B cell (primary cell): ENCODE measurements around the gene SSBP3. TPM values are rescaled to one million over a fixed set of nuclear protein-coding genes. Genes with fewer than 3 reads are reported as not detected.

ENCODE experiments used
- ATAC-seq: fragments of 200-7000 bp; cut with Tn5 transposase; one replicate; pipeline ENCODE4 v1.10.0; 2021; ENCODE audit warnings: low read depth, mild to moderate bottlenecking, moderate number of reproducible peaks, moderate library complexity
- CTCF ChIA-PET: fragments of 350-600 bp; sonication (Branson Sonifier 250); formaldehyde crosslinking; loops from one replicate; lab custom pipeline; 2021; ENCODE audit warnings: antibody characterized with exemption, inconsistent platforms; lab: Charles Lee
- POLR2A ChIA-PET: fragments of 350-600 bp; sonication (Branson Sonifier 250); formaldehyde crosslinking; loops from one replicate; lab custom pipeline; 2021; ENCODE audit warnings: antibody characterized with exemption; lab: Charles Lee
- DNase-seq: peaks from one replicate; pipeline ENCODE4 v3.0.0; 2013
- H2AFZ ChIP-seq: 2 replicates; pipeline ENCODE4 v1.6.1; 2012; ENCODE audit warnings: mild to moderate bottlenecking, low read depth, low read length; ENCODE audit not compliant: insufficient read depth, poor library complexity, severe bottlenecking
- H3K27ac ChIP-seq, 2 donors: 1 replicate in 1 of 2; 2 replicates in 1 of 2; pipeline ENCODE4 v1.5.1; 2012 to 2013; ENCODE audit warnings: low read length in 2 of 2, mild to moderate bottlenecking in 2 of 2, moderate library complexity in 1 of 2
- H3K27me3 ChIP-seq, 4 experiments: fragments of 200-600 bp in 1 of 4; sonication (generic) in 1 of 4; replicated peaks in 1 of 4; 1 replicate in 2 of 4; 2 replicates in 2 of 4; pipeline versions ENCODE4 v1.6.1 to v1.7.0; 2013 to 2016; ENCODE audit warnings: low read length in 3 of 4, mild to moderate bottlenecking in 2 of 4, mixed read lengths in 1 of 4, moderate library complexity in 1 of 4; ENCODE audit not compliant: insufficient read depth in 4 of 4, control insufficient read depth in 3 of 4; ENCODE audit errors: control extremely low read depth in 1 of 4
- H3K36me3 ChIP-seq, 2 experiments: replicated peaks in 1 of 2; 1 replicate in 1 of 2; 2 replicates in 1 of 2; pipeline versions ENCODE4 v1.6.1 to v1.7.1; 2013; ENCODE audit warnings: low read length in 1 of 2; ENCODE audit not compliant: insufficient read depth in 2 of 2, control insufficient read depth in 1 of 2; ENCODE audit errors: control extremely low read depth in 1 of 2, extremely low read depth in 1 of 2
- H3K4me1 ChIP-seq, 2 donors: fragments of 200-600 bp in 1 of 2; sonication (generic) in 1 of 2; 1 replicate in 1 of 2; 2 replicates in 1 of 2; pipeline versions ENCODE4 v1.5.1 to v1.6.1; 2013 to 2017; ENCODE audit warnings: low read length in 2 of 2; ENCODE audit not compliant: control insufficient read depth in 2 of 2, insufficient read depth in 2 of 2
- H3K4me2 ChIP-seq: replicated peaks from 2 replicates; pipeline ENCODE3; 2012; ENCODE audit warnings: mild to moderate bottlenecking, low read depth, low read length; ENCODE audit not compliant: poor library complexity, severe bottlenecking
- H3K4me3 ChIP-seq, 5 experiments: fragments of 200-600 bp in 1 of 5; sonication (generic) in 1 of 5; 1 replicate in 3 of 5; 2 replicates in 2 of 5; pipeline versions ENCODE4 v1.5.1 to v1.7.0; 2011 to 2016; ENCODE audit warnings: low read length in 4 of 5, mild to moderate bottlenecking in 4 of 5, low read depth in 2 of 5, control low read depth in 1 of 5, moderate library complexity in 1 of 5; ENCODE audit not compliant: insufficient read depth in 1 of 5; ENCODE audit errors: control extremely low read depth in 1 of 5, extremely low read depth in 1 of 5
- H3K79me2 ChIP-seq: fragments of 200-600 bp; sonication (generic); one replicate; pipeline ENCODE4 v1.6.0; 2016; ENCODE audit warnings: low read length; ENCODE audit not compliant: control insufficient read depth, insufficient read depth
- H3K9ac ChIP-seq: fragments of 200-600 bp; sonication (generic); 2 replicates; pipeline ENCODE4 v1.6.1; 2017; ENCODE audit warnings: mild to moderate bottlenecking, low read length, moderate library complexity
- H3K9me3 ChIP-seq, 3 donors: one replicate each; pipeline versions ENCODE4 v1.6.1 to v1.7.1; 2013; ENCODE audit warnings: low read length in 2 of 3; ENCODE audit not compliant: control insufficient read depth in 2 of 3, insufficient read depth in 1 of 3; ENCODE audit errors: control extremely low read depth in 1 of 3
- H4K20me1 ChIP-seq: 2 replicates; pipeline ENCODE4 v1.6.0; 2012; ENCODE audit warnings: mild to moderate bottlenecking, low read length; ENCODE audit not compliant: insufficient read depth, control insufficient read depth, poor library complexity, severe bottlenecking
- H3K27ac Mint-ChIP-seq: one replicate; pipeline ENCODE4 v1.8.0; 2021; ENCODE audit warnings: mixed read lengths
- H3K27me3 Mint-ChIP-seq: one replicate; pipeline ENCODE4 v1.8.0; 2021; ENCODE audit warnings: mixed read lengths
- H3K4me1 Mint-ChIP-seq: one replicate; pipeline ENCODE4 v1.8.0; 2021; ENCODE audit warnings: mixed read lengths
- H3K4me3 Mint-ChIP-seq: one replicate; pipeline ENCODE4 v1.8.0; 2021; ENCODE audit warnings: mixed read lengths
- H3K9me3 Mint-ChIP-seq: one replicate; pipeline ENCODE4 v1.8.0; 2022; ENCODE audit warnings: mixed read lengths; ENCODE audit not compliant: insufficient read depth
- EZH2 ChIP-seq: IDR thresholded peaks from 2 replicates; pipeline ENCODE4 v1.6.1; 2012; ENCODE audit warnings: borderline replicate concordance, low read depth, mild to moderate bottlenecking, moderate library complexity, low read length; ENCODE audit not compliant: insufficient read depth, poor library complexity, severe bottlenecking
- WGBS: methylation state at CpG from one replicate; pipeline ENCODE4 v1.1.5; 2013; ENCODE audit warnings: missing lambda C conversion rate; ENCODE audit not compliant: insufficient coverage; 5-methylcytosine and 5-hydroxymethylcytosine counted together
- intact Hi-C: fragments of 100-400 bp; cut with micrococcal nuclease; formaldehyde crosslinking; loops from one replicate; pipeline ENCODE4 v1.10.0; 2022
- polyA plus RNA-seq: library from polyadenylated mRNA; depleted of rRNA; stranded (reverse); fragments of >200 nt; gene quantifications from 2 replicates; pipeline ENCODE4 v1.2.3, GENCODE V29; 2012
- total RNA-seq, 2 donors: library from RNA; stranded (reverse); fragments of 120-200 nt in 1 of 2; gene quantifications; 1 replicate in 1 of 2; 2 replicates in 1 of 2; pipeline versions ENCODE4 v1.2.3 to v1.2.4, GENCODE V29; 2013 to 2022
- TF ChIP-seq, protein P1 (sequence below): fragments of 200-600 bp; IDR thresholded peaks from one replicate; pipeline ENCODE4 v1.8.0; 2022; ENCODE audit warnings: antibody characterized with exemption, mild to moderate bottlenecking

Gene SSBP3
- total and polyA plus RNA-seq, 2 donors (not counting 1 experiment from before 2014, with no cell fraction given) = 16.9 to 30.7 TPM

DNA sequence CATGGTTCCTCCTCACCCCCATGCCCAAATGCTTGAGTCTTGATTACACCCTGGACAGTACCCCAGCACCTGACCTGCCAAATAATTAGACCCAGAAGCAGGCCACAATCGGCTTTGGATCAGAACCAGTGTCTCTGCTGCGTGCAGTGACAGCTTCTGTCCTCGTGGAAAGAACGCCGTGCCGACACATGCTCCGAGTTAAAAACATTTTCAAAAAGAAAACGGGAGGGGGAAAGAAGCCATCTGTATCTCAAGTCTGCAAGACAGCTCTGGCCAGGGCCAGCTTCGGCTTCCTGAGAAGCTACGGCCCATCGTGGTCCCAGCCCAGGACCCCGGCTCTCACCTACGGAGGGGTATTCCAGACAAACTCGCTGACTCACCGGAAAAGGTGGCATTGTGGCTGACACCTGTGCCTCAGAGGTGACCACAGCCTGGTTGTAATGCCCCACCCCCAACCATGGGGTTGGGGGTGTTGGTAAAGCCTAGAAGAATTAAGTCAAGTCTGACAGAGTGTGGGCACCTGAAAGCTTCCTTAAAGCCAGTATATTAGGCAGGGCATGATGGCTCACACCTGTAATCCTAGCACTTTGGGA is 25.8 kb downstream of the SSBP3 start:
- CTCF ChIA-PET = interaction anchor here (0.5 kb wide), 1 partner anchor 27 kb away, joined by 3 read pairs; no protein-coding TSS in a partner anchor
- Mint-ChIP-seq H3K9me3 (no peaks in the 10 kb centered on the region), H3K4me3 (no peak overlapping the region), H3K27ac (no peak overlapping the region), H3K27me3 (no peaks in the 10 kb centered on the region), H3K4me1 (peaks cover 33% of the 10 kb centered on the region)
- no peaks in the 10 kb centered on the region for H4K20me1 ChIP-seq
- TF ChIP-seq EZH2 = no peak
- TF ChIP-seq, protein P1, sequence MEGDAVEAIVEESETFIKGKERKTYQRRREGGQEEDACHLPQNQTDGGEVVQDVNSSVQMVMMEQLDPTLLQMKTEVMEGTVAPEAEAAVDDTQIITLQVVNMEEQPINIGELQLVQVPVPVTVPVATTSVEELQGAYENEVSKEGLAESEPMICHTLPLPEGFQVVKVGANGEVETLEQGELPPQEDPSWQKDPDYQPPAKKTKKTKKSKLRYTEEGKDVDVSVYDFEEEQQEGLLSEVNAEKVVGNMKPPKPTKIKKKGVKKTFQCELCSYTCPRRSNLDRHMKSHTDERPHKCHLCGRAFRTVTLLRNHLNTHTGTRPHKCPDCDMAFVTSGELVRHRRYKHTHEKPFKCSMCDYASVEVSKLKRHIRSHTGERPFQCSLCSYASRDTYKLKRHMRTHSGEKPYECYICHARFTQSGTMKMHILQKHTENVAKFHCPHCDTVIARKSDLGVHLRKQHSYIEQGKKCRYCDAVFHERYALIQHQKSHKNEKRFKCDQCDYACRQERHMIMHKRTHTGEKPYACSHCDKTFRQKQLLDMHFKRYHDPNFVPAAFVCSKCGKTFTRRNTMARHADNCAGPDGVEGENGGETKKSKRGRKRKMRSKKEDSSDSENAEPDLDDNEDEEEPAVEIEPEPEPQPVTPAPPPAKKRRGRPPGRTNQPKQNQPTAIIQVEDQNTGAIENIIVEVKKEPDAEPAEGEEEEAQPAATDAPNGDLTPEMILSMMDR = no peak
- WGBS = 85% methylated on average over 15 of the region's 15 CpGs
- no peaks in the 10 kb centered on the region for H3K27me3 ChIP-seq
- intact Hi-C loops = no loop called here
- DNase-seq (no peak), ATAC-seq (no peak)
- POLR2A ChIA-PET = no interaction called here
- H3K9me3 ChIP-seq = no peaks in the 10 kb centered on the region
- no peaks in the 10 kb centered on the region for H3K36me3 ChIP-seq
- no peak overlapping the region for H2AFZ ChIP-seq
- no peak overlapping the region for H3K27ac ChIP-seq
- H3K79me2 ChIP-seq = peaks cover 30% of the 10 kb centered on the region
- H3K4me1 ChIP-seq = peaks cover 0 to 34% of the 10 kb centered on the region in 2 donors
- H3K4me2 ChIP-seq = no peak overlapping the region
- no peak overlapping the region for H3K9ac ChIP-seq
- no peak overlapping the region for H3K4me3 ChIP-seq

DNA sequence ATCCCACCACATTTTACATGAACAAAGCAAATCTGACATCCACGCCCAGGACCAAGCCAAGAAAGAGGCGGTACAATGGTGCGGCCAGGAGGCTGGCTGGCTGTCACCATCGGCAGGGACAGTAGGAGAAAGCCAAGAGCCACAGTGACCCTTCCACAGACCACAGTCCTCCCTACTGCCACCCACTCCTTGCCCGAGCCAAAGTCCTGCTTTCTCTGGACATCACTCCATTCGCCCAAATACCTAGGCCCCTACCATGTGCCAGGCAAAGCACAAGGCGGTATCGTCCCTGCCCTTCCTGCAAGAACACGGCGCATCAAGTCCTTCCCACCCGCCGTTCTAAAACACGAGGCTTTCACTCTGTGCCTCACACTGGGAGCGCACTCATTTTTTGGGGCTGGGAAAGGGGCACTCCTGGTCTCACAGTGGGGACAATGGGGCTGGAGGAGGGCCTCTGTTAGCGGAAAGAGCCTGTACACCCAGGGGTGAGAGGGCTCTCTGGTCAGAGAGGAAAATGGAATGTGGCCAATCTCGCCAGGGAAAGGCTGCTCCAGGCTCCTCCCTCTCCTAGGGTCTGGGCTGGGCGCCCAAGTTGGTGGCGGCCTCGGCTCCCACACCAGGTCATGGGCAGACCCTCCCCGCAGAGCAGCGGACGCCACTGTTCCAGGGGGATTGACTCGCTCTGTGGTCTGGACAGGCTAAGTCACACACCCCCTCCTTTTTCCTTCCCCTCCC is 26.5 kb downstream of the SSBP3 start:
- H3K4me1 Mint-ChIP-seq = peaks cover 39% of the 10 kb centered on the region
- H3K9me3 Mint-ChIP-seq = no peaks in the 10 kb centered on the region
- no peak overlapping the region for H3K4me3 Mint-ChIP-seq
- intact Hi-C loops = loop anchor here (10.0 kb wide), 1 partner anchor 65 kb away; no protein-coding TSS in a partner anchor
- TF ChIP-seq, protein P1 = no peak
- no peak overlapping the region for H3K27ac ChIP-seq
- DNase-seq (no peak), ATAC-seq (no peak)
- no peak overlapping the region for H3K27ac Mint-ChIP-seq
- H3K36me3 ChIP-seq = no peaks in the 10 kb centered on the region
- ChIA-PET CTCF (no interaction called here), POLR2A (no interaction called here)
- no peak overlapping the region for H3K4me3 ChIP-seq
- H3K79me2 ChIP-seq = peaks cover 29% of the 10 kb centered on the region
- H2AFZ ChIP-seq = no peak overlapping the region
- H3K4me1 ChIP-seq = peaks cover 0 to 41% of the 10 kb centered on the region in 2 donors
- H3K27me3 ChIP-seq = no peaks in the 10 kb centered on the region
- WGBS = 95% methylated on average over 22 of the region's 23 CpGs
- H3K9me3 ChIP-seq = no peaks in the 10 kb centered on the region
- no peaks in the 10 kb centered on the region for H3K27me3 Mint-ChIP-seq
- H3K4me2 ChIP-seq = no peak overlapping the region
- no peak overlapping the region for H3K9ac ChIP-seq
- no peaks in the 10 kb centered on the region for H4K20me1 ChIP-seq
